Activated CD8-positive, alpha-beta memory T cell treated with anti-CD3 and anti-CD28 coated beads, Interleukin-2, amount 50 U/mL, for 24 hours (primary cell): ENCODE results near the gene ATP6V0C.
A peak's percentile ranks its signal among the peaks of the same experiment; 100 is the strongest.
"Not testable (repeated sequence)": the region's sequence is repeated elsewhere in the genome, so short reads cannot be mapped to it uniquely, and the experiment has no call there.

ENCODE experiments used
- DNase-seq: peaks from one replicate; pipeline ENCODE4 v3.0.0-alpha.2; 2020; ENCODE audit errors: extremely low read depth

ATP6V0C gene

GRCh38 chr16:2474877-2475412 is 38.8 kb upstream of the ATP6V0C start, which contains the start of gene TBC1D24:
Gene TBC1D24, plus strand, starts transcription at chr16:2475127. Its CDS starts 21,022 bp downstream, at chr16:2496149.
- DNase-seq: peak; percentile 48

GRCh38 chr16:2475413-2476344 is 38.1 kb upstream of the ATP6V0C start:
- DNase-seq: peak; percentile 21

GRCh38 chr16:2476345-2476720 is 37.4 kb upstream of the ATP6V0C start:
- no peak for DNase-seq

- DNase-seq: no peak
These were observed 37.0 kb upstream of the ATP6V0C start for GRCh38 chr16:2476741-2477140.

GRCh38 chr16:2477327-2477726 is 36.4 kb upstream of the ATP6V0C start:
- no peak for DNase-seq

- no peak for DNase-seq
These were observed 35.5 kb upstream of the ATP6V0C start for GRCh38 chr16:2478279-2478678.

- DNase-seq: not testable (repeated sequence)
These were observed 33.8 kb upstream of the ATP6V0C start for GRCh38 chr16:2479996-2480395.

- no peak for DNase-seq
These were observed 32.8 kb upstream of the ATP6V0C start for GRCh38 chr16:2480948-2481347.

- no peak for DNase-seq
These were observed 32.1 kb upstream of the ATP6V0C start for GRCh38 chr16:2481676-2482075.

- DNase-seq: no peak
These were observed 31.5 kb upstream of the ATP6V0C start for GRCh38 chr16:2482249-2482648.

GRCh38 chr16:2482708-2483534 is 30.8 kb upstream of the ATP6V0C start:
- no peak for DNase-seq

- DNase-seq: no peak
These were observed 29.5 kb upstream of the ATP6V0C start for GRCh38 chr16:2483939-2484897.

- no peak for DNase-seq
These were observed 28.7 kb upstream of the ATP6V0C start for GRCh38 chr16:2484898-2485508.

GRCh38 chr16:2485811-2486507 is 27.8 kb upstream of the ATP6V0C start:
- no peak for DNase-seq

- DNase-seq: peak; percentile 37
These were observed 26.9 kb upstream of the ATP6V0C start for GRCh38 chr16:2486645-2487516.

GRCh38 chr16:2487517-2487842 is 26.3 kb upstream of the ATP6V0C start:
- no peak for DNase-seq

- DNase-seq: no peak
These were observed 25.7 kb upstream of the ATP6V0C start for GRCh38 chr16:2487903-2488531.

GRCh38 chr16:2489581-2489980 is 24.2 kb upstream of the ATP6V0C start:
- DNase-seq: no peak
